Activated CD4-positive, alpha-beta T cell treated with anti-CD3 and anti-CD28 coated beads, Interleukin-2, amount 10 ng/mL, durations not matched to agents 24 days and 14 days (primary cell): Measurements from ENCODE around the gene RASL11A. TPM values are rescaled to one million over a fixed set of nuclear protein-coding genes. Genes with fewer than 3 reads are reported as not detected.
"Not testable (repeated sequence)": the region's sequence is repeated elsewhere in the genome, so short reads cannot be mapped to it uniquely, and the experiment has no call there.

ENCODE experiments used
- DNase-seq: peaks from one replicate; pipeline ENCODE4 v3.0.0; 2022
- H3K27ac Mint-ChIP-seq: one replicate; pipeline ENCODE4 v1.8.0; 2022; ENCODE audit warnings: mild to moderate bottlenecking, mixed read lengths
- H3K27me3 Mint-ChIP-seq: one replicate; pipeline ENCODE4 v1.8.0; 2022; ENCODE audit warnings: mixed read lengths
- H3K36me3 Mint-ChIP-seq: one replicate; pipeline ENCODE4 v1.8.0; 2022; ENCODE audit warnings: low read depth, mild to moderate bottlenecking, mixed read lengths
- H3K4me1 Mint-ChIP-seq: one replicate; pipeline ENCODE4 v1.8.0; 2021; ENCODE audit warnings: mixed read lengths
- H3K4me3 Mint-ChIP-seq: one replicate; pipeline ENCODE4 v1.8.0; 2022; ENCODE audit warnings: mild to moderate bottlenecking, moderate library complexity, mixed read lengths
- H3K9me3 Mint-ChIP-seq: one replicate; pipeline ENCODE4 v1.8.0; 2021; ENCODE audit warnings: mixed read lengths
- intact Hi-C: fragments of 100-400 bp; cut with micrococcal nuclease; formaldehyde crosslinking; loops from one replicate; pipeline ENCODE4 v1.15.1; 2023
- total RNA-seq: library from RNA; stranded (reverse); gene quantifications from 2 replicates; pipeline ENCODE4 v1.2.3, GENCODE V29; 2022

Gene RASL11A, protein sequence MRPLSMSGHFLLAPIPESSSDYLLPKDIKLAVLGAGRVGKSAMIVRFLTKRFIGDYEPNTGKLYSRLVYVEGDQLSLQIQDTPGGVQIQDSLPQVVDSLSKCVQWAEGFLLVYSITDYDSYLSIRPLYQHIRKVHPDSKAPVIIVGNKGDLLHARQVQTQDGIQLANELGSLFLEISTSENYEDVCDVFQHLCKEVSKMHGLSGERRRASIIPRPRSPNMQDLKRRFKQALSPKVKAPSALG
- total RNA-seq = 1.8 and 2.8 TPM in 2 replicates

DNA sequence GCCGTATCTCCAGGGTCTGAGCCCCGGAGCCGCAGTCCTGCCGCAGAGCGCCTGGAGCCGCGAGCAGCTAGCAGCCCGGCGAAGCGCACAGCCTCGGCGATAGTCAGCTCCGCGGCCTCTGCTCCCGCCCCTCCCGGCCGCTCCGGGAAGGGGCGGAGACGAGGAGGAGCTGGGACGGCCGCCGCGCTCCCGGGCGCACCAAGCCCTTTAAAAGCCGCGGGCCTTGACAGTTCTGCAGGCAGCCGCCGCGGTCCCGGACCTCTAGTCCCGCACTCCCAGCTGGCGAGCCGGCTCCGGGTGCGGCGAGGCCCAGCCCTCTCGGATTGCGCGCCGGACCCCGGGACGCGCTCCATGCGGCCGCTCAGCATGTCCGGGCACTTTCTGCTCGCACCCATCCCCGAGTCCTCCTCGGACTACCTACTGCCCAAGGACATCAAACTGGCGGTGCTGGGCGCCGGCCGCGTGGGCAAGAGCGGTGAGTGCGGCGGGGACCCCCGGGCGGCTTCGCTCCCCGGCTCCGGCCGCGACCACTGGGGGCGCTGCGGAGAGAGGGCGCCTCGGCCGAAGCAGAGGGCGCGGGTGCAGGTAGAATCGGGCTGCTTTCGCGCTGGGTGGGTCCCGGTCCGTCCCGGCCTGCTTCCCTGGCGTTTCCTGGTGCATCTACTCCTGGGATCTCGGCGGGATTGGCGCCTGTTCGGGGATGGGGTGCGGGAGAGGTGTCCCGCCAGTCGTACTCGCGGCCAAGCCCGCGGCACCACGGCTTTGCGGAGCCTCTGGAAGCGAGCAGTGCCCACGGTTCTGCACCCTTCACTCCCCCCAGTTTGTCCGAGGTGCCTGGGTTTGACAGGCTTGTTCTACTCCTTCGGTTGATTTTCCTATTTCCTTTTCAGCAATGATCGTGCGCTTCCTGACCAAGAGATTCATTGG lies at the start of gene RASL11A:
RASL11A (plus strand) TSS at position 237 of the 927 bp plus-strand sequence; CDS start at position 352, 115 bp downstream.
- Mint-ChIP-seq H3K4me3 (peak within 1 kb of the TSS; percentile 90), H3K9me3 (no peaks in the 10 kb centered on the region), H3K36me3 (no peaks in the 10 kb centered on the region), H3K27ac (no peak within 1 kb of the TSS), H3K27me3 (peaks cover 35% of the 10 kb centered on the region), H3K4me1 (peaks cover 11% of the 10 kb centered on the region)
- peak; percentile 93 for DNase-seq
- intact Hi-C loops = loop anchor here (1.0 to 10.0 kb wide), 4 partner anchors 20 to 286 kb away; partner anchors contain the start of genes RPL21 and USP12

DNA sequence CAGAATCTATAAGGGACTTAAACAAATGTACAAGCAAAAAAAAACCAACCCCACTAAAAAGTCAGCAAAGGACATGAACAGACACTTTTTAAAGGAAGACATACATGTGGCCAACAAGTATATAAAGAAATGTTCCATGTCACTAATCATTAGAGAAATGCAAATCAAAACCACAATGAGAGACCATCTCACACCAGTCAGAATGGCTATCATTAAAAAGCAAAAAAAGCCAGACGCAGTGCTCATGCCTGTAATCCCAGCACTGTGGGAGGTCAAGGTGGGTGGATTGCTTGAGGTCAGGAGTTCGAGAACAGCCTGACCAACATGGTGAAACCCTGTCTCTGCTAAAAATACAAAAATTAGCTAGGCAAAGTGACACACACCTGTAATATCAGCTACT lies 48.5 kb upstream of the RASL11A start:
- H3K4me3 Mint-ChIP-seq, intact Hi-C loops, H3K27ac Mint-ChIP-seq, DNase-seq, H3K4me1 Mint-ChIP-seq, H3K9me3 Mint-ChIP-seq, H3K27me3 Mint-ChIP-seq, H3K36me3 Mint-ChIP-seq: not testable (repeated sequence)

DNA sequence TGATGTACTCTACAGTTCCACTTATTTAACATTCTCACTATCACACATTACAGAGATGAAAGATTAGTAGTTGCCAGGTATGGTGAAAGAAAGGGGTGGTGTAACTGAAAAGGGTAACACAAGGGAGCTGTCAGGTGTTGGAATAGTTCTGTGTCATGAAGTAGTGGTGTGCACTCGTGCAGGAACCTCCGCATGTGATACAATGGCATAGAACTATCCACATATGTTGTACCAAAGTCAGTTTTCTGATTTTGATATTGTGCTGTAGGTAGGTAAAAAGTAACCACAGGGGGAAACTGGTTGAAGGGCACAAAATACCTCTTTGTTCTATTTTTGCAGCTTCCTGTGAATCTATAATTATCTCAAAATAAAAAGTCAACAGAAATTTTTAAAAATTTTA lies 43.6 kb upstream of the RASL11A start:
- H3K36me3 Mint-ChIP-seq = no peaks in the 10 kb centered on the region
- H3K9me3 Mint-ChIP-seq = peaks cover 4% of the 10 kb centered on the region
- H3K4me3 Mint-ChIP-seq = no peak overlapping the region
- no peaks in the 10 kb centered on the region for H3K4me1 Mint-ChIP-seq
- DNase-seq = no peak
- H3K27ac Mint-ChIP-seq = no peak overlapping the region
- H3K27me3 Mint-ChIP-seq = peaks cover 4% of the 10 kb centered on the region
- intact Hi-C loops = no loop called here

DNA sequence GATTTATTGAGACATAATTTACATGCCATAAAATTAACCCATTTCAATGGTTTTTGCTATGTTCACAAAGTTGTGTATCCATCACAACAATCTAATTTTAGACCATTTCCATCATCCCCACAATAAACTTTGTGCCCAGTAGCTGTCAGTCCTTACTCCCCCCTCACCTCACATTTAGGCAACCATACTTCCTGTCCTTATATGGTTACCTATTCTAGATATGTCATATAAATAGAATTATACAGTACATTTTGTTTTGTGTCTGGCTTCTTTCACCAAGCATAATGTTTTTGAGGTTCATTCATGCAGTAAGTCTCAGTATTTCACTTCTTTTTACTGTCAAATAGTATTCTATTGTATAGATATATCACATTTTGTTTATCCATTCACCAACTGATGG lies 42.5 kb upstream of the RASL11A start:
- Mint-ChIP-seq H3K4me1 (no peaks in the 10 kb centered on the region), H3K27ac (no peak overlapping the region), H3K36me3 (no peaks in the 10 kb centered on the region), H3K27me3 (peaks cover 2% of the 10 kb centered on the region), H3K4me3 (no peak overlapping the region), H3K9me3 (peaks cover 4% of the 10 kb centered on the region)
- DNase-seq = no peak
- intact Hi-C loops = no loop called here

DNA sequence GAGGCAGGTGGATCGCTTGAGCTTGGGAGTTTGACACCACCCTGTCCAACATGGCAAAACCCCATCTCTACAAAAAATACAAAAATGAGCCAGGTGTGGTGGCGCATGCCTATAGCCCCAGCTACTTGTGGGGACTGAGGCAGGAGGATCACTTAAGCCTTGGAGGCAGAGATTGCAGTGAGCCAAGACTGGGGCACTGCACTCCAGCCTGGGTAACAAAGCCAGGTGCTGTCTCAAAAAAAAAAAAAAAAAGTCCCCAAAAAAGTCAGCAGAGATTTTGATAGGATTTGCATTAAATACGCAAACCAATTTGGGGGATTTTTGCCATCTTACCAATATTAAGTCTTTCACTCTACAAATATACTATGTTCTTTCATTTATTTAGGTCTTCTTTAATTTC lies 41.0 kb upstream of the RASL11A start:
- Mint-ChIP-seq H3K36me3 (no peaks in the 10 kb centered on the region), H3K4me1 (no peaks in the 10 kb centered on the region), H3K4me3 (no peak overlapping the region), H3K9me3 (peaks cover 4% of the 10 kb centered on the region), H3K27me3 (peaks cover 2% of the 10 kb centered on the region), H3K27ac (no peak overlapping the region)
- no peak for DNase-seq
- intact Hi-C loops = no loop called here

DNA sequence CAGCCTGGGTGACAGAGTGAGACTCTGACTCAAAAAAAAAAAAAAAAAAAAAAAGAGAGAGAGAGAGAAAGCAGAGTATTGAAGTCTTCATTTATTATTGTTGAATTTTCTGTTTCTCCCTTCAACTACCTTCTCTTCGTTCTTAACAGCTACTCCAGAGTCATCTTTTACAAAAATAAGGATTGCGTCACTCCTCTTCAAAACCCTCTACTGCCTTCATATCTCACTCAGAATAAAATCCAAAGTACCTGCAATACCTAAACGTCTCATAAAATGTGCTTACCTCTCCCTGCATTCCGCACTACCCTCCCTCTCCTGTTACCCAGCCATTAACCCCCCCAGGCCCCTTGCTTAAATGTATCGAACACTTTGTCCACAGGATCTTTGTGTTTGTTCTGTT lies 36.7 kb upstream of the RASL11A start:
- Mint-ChIP-seq H3K27me3 (no peaks in the 10 kb centered on the region), H3K4me3 (no peak overlapping the region), H3K27ac (no peak overlapping the region), H3K9me3 (no peaks in the 10 kb centered on the region), H3K36me3 (no peaks in the 10 kb centered on the region), H3K4me1 (no peaks in the 10 kb centered on the region)
- intact Hi-C loops = no loop called here
- no peak for DNase-seq

DNA sequence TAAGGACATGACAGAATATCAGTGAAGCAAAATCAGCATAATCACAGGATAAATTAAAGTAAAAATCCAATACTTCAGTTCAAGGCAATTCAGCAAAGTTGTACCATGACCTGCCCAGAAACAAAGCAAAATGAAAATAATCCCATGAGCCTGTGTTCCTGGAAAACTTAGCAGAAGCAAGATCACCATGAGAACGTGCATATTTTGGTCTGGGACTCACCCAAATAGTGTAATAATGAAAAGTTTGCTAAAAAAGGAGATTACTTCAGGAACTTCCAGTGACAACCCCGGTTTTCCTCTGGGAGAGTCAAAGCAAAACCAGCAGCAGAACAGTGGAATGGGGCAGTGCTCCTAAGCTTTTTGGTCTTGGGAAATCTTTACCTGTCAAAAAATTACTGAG lies 34.2 kb upstream of the RASL11A start:
- intact Hi-C loops = no loop called here
- H3K27me3 Mint-ChIP-seq = no peaks in the 10 kb centered on the region
- H3K36me3 Mint-ChIP-seq = no peaks in the 10 kb centered on the region
- no peak overlapping the region for H3K4me3 Mint-ChIP-seq
- no peaks in the 10 kb centered on the region for H3K4me1 Mint-ChIP-seq
- H3K27ac Mint-ChIP-seq = no peak overlapping the region
- DNase-seq = no peak
- no peaks in the 10 kb centered on the region for H3K9me3 Mint-ChIP-seq

DNA sequence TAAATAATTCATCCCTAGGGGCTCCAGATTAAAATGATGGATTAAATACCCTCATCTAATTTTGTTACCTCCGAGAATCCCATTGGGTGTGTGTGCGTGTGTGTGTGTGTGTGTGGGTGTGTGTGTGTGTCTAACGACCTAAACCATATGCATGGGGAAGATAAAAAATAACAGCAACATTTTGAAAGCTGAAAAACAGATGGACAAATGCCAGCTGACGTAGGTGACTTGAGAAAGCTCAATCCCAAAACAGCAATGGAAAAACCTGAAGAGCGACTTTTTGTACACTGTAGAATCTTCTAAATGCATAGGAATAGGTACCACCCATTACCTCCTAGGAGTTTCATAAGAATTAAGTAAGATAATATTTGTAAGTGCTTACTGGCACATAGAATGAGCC lies 27.9 kb upstream of the RASL11A start:
- peaks cover under 1% of the 10 kb centered on the region for H3K4me1 Mint-ChIP-seq
- no peak overlapping the region for H3K27ac Mint-ChIP-seq
- no peaks in the 10 kb centered on the region for H3K9me3 Mint-ChIP-seq
- no peak overlapping the region for H3K4me3 Mint-ChIP-seq
- no peaks in the 10 kb centered on the region for H3K27me3 Mint-ChIP-seq
- no peak for DNase-seq
- peaks cover under 1% of the 10 kb centered on the region for H3K36me3 Mint-ChIP-seq
- intact Hi-C loops = no loop called here

DNA sequence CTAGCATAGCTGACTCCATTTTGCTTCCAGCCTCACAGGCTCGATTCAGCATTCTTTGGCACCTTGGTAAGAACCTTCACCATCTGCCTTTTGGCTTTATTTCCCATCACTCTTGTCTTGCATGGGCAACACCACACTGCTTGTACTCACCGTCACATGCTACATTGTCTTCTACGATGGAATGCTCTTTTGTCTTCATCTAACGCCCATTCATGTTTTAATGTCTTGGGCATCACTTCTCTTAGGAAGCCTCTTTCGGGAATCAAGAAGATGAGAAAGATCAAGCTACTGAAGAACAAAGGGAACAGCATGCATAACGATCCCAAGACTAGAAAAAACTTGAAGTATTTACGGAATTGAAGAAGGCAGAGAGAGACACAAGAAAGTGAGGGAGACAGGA lies 25.0 kb upstream of the RASL11A start:
- DNase-seq = no peak
- no peak overlapping the region for H3K4me3 Mint-ChIP-seq
- no peaks in the 10 kb centered on the region for H3K9me3 Mint-ChIP-seq
- intact Hi-C loops = no loop called here
- no peaks in the 10 kb centered on the region for H3K27me3 Mint-ChIP-seq
- H3K36me3 Mint-ChIP-seq = peaks cover 4% of the 10 kb centered on the region
- H3K27ac Mint-ChIP-seq = no peak overlapping the region
- H3K4me1 Mint-ChIP-seq = peaks cover 6% of the 10 kb centered on the region

DNA sequence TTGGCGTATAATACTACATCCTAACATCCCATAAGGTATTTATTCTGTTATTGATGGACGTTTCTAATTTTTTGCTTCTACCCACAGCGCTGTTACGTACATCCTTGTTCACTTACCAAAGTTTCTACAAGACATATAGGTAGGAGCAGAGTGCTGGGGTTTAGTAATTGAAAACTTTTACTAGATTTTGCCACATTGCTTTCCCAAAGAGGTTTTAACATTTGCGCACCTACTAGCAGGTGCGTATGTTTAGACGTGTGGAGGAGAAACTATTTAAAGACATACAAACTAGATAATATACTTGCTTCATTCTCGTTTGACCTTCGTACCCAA lies 19.8 kb upstream of the RASL11A start:
- Mint-ChIP-seq H3K9me3 (no peaks in the 10 kb centered on the region), H3K27ac (peak overlapping the region; percentile 99), H3K4me1 (peaks cover 30% of the 10 kb centered on the region), H3K4me3 (peak overlapping the region; percentile 100), H3K36me3 (peaks cover 45% of the 10 kb centered on the region), H3K27me3 (no peaks in the 10 kb centered on the region)
- intact Hi-C loops = loop anchor here (1.0 to 5.0 kb wide), 8 partner anchors 20 to 888 kb away; partner anchors contain the start of genes LNX2, MTIF3, PAN3 and RASL11A
- no peak for DNase-seq

DNA sequence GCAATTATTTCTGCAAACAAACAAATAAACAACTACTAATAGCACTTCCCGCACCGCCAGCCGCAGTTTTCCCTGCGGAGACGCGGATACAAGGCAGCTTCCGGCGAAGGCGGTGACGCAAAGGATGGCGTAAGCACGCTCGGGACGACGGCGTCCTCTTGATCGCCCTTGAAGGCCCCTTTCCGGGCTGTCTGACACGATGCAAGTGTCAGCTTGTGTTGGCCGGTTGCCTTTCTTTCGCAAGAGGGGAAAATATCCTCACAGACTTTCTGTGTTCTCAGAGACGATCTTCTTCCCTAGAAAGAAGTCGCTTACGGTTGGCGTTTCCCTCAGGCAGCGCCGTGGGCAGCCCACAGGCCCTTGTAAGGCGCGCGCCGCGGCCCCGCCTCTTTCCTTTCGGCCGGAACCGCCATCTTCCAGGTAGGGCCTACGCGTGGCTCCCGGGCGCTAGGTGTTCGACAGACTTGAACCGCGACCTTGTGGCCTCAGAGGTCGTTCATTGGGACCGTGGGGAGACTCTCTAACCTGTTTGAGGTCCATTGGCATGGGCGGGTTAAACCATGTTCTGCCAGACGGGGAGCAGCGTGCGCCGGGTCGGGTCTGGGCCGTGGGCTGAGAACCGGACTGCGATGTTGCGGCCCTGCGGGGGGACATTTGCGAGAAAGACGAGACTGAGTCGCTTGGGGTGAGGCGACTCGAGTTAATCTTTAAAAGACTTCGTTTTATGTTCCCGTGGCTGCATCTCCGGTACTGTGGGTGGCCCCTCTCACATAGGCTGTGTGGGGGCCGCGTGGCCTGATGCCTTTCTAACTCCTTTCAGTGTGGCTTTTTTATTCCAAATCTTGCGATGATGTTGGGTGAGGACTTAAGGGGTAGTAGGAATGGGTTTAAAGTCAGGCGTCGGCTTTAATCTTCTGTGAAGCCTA lies 19.2 kb upstream of the RASL11A start, which contains the start of gene RPL21:
RPL21 (plus strand) TSS at position 393 of the 926 bp plus-strand sequence. CDS start 2,219 bp downstream, outside the sequence.
- Mint-ChIP-seq H3K36me3 (peaks cover 49% of the 10 kb centered on the region), H3K9me3 (no peaks in the 10 kb centered on the region), H3K27me3 (no peaks in the 10 kb centered on the region), H3K27ac (peak within 1 kb of the TSS; percentile 99), H3K4me3 (peak within 1 kb of the TSS; percentile 100), H3K4me1 (peaks cover 30% of the 10 kb centered on the region)
- DNase-seq = peak; percentile 97
- intact Hi-C loops = loop anchor here (1.0 to 5.0 kb wide), 8 partner anchors 19 to 887 kb away; partner anchors contain the start of genes LNX2, MTIF3, PAN3 and RASL11A

DNA sequence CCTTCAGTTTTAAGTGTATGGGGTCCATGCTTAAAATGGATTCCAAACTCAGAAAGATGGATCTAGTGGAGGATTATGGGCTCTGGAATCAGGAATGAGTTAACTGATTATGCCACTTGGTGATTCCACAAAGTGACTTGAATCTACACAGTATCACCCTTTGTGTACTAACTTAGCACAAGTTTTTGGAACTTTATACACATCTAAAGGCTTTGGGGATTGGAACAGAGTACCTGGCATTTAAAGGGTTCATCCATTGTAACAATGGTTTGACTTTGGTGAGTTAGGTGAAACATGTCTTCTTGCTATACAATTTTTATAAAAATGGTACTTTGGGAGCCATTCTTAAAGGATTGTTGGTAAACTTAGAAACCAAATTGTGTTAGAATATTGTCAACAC lies 18.2 kb upstream of the RASL11A start:
- DNase-seq = no peak
- intact Hi-C loops = loop anchor here (5.0 kb wide), 1 partner anchor 265 kb away; no protein-coding TSS in a partner anchor
- no peaks in the 10 kb centered on the region for H3K9me3 Mint-ChIP-seq
- peaks cover 59% of the 10 kb centered on the region for H3K36me3 Mint-ChIP-seq
- H3K4me3 Mint-ChIP-seq = peak overlapping the region; percentile 100
- H3K27ac Mint-ChIP-seq = peak overlapping the region; percentile 99
- no peaks in the 10 kb centered on the region for H3K27me3 Mint-ChIP-seq
- H3K4me1 Mint-ChIP-seq = peaks cover 30% of the 10 kb centered on the region

DNA sequence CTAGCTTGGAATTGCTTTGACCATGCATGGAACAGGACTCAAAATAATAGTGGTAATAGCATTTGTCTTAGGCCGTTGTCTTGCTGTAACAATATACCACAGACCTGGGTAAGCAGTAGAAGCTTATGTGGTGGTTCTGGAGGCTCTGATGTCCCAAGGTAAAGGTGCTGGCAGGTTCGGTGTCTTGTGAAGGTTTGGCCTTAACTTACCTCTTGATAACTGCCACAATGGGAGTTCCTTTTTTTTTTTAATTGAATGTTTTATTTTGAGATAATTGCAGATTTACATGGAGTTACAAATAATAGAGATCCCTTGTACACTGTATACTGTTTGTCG lies 13.4 kb upstream of the RASL11A start:
- no peak for DNase-seq
- no peak overlapping the region for H3K27ac Mint-ChIP-seq
- H3K4me3 Mint-ChIP-seq = no peak overlapping the region
- H3K27me3 Mint-ChIP-seq = no peaks in the 10 kb centered on the region
- intact Hi-C loops = no loop called here
- H3K36me3 Mint-ChIP-seq = peaks cover 82% of the 10 kb centered on the region
- H3K9me3 Mint-ChIP-seq = no peaks in the 10 kb centered on the region
- H3K4me1 Mint-ChIP-seq = peaks cover 46% of the 10 kb centered on the region
